SK-N-SH treated with all-trans-retinoic acid at 6 μM for 48 hours (cell line): Measurements from ENCODE around the gene TNFRSF1A.

Source experiments
- ATAC-seq: fragments of 200-7000 bp; cut with Tn5 transposase; 3 replicates; pipeline ENCODE4 v1.9.1; 2020; ENCODE audit warnings: mild to moderate bottlenecking, moderate library complexity
- ARNTL ChIP-seq: fragments of 450-650 bp; formaldehyde crosslinking; IDR thresholded peaks from 2 replicates; pipeline ENCODE4 v1.5.0; 2020; ENCODE audit warnings: low read depth, mild to moderate bottlenecking, moderate library complexity, borderline replicate concordance
- BACH2 ChIP-seq: fragments of 250-450 bp; sonication (Bioruptor Pico); IDR thresholded peaks from 2 replicates; pipeline ENCODE4 v1.9.0; 2021; ENCODE audit warnings: mild to moderate bottlenecking, borderline replicate concordance
- CSDC2 ChIP-seq: fragments of 250-450 bp; sonication (Bioruptor Pico); IDR thresholded peaks from 2 replicates; pipeline ENCODE4 v1.5.0; 2020; ENCODE audit warnings: mild to moderate bottlenecking, moderate library complexity
- ESRRG ChIP-seq: fragments of 250-450 bp; sonication (Bioruptor Pico); IDR thresholded peaks from 2 replicates; pipeline ENCODE4 v1.6.1; 2021; ENCODE audit warnings: mild to moderate bottlenecking
- GLIS3 ChIP-seq: fragments of 250-450 bp; sonication (Bioruptor Pico); IDR thresholded peaks from 2 replicates; pipeline ENCODE4 v1.5.0; 2020; ENCODE audit warnings: mild to moderate bottlenecking, moderate library complexity
- ISL1 ChIP-seq: fragments of 250-450 bp; sonication (Bioruptor Pico); IDR thresholded peaks from 2 replicates; pipeline ENCODE4 v2.1.2; 2022; ENCODE audit warnings: mild to moderate bottlenecking, moderate library complexity
- OSR1 ChIP-seq: fragments of 250-450 bp; sonication (Bioruptor Pico); IDR thresholded peaks from 2 replicates; pipeline ENCODE4 v1.8.0; 2022; ENCODE audit warnings: moderate library complexity, mild to moderate bottlenecking, inconsistent platforms
- PATZ1 ChIP-seq: fragments of 250-450 bp; sonication (Bioruptor Pico); IDR thresholded peaks from 2 replicates; pipeline ENCODE4 v1.8.0; 2020; ENCODE audit warnings: mild to moderate bottlenecking, moderate library complexity, borderline replicate concordance
- POU6F1 ChIP-seq: fragments of 250-450 bp; sonication (Bioruptor Pico); IDR thresholded peaks from 2 replicates; pipeline ENCODE4 v1.8.0; 2021; ENCODE audit warnings: low read depth, mild to moderate bottlenecking, moderate library complexity, borderline replicate concordance
- PPARA ChIP-seq: fragments of 250-450 bp; sonication (Bioruptor Pico); IDR thresholded peaks from 2 replicates; pipeline ENCODE4 v1.5.0; 2020; ENCODE audit warnings: mild to moderate bottlenecking, borderline replicate concordance
- RARB ChIP-seq: fragments of 250-450 bp; sonication (Bioruptor Pico); IDR thresholded peaks from 2 replicates; pipeline ENCODE4 v1.8.0; 2021; ENCODE audit warnings: mild to moderate bottlenecking, moderate library complexity
- SNAI2 ChIP-seq: fragments of 250-450 bp; sonication (Bioruptor Pico); IDR thresholded peaks from 2 replicates; pipeline ENCODE4 v1.5.0; 2020; ENCODE audit warnings: mild to moderate bottlenecking, moderate library complexity
- TCF4 ChIP-seq: fragments of 250-450 bp; sonication (Bioruptor Pico); IDR thresholded peaks from 2 replicates; pipeline ENCODE4 v1.8.0; 2021; ENCODE audit warnings: mild to moderate bottlenecking, moderate library complexity, borderline replicate concordance
- TOX ChIP-seq: fragments of 250-450 bp; sonication (Bioruptor Pico); IDR thresholded peaks from 2 replicates; pipeline ENCODE4 v1.8.0; 2021; ENCODE audit warnings: mild to moderate bottlenecking, moderate library complexity, borderline replicate concordance
- ZC3H10 ChIP-seq: fragments of 250-450 bp; sonication (Bioruptor Pico); IDR thresholded peaks from 2 replicates; pipeline ENCODE4 v1.5.1; 2021; ENCODE audit warnings: mild to moderate bottlenecking, moderate library complexity
- ZFP30 ChIP-seq: fragments of 450-650 bp; formaldehyde crosslinking; IDR thresholded peaks from 2 replicates; pipeline ENCODE4 v1.5.0; 2022; ENCODE audit warnings: mild to moderate bottlenecking, moderate library complexity
- ZNF565 ChIP-seq: fragments of 450-650 bp; formaldehyde crosslinking; conservative IDR thresholded peaks from 2 replicates; pipeline ENCODE4 v1.5.0; 2020; ENCODE audit warnings: low read depth, mild to moderate bottlenecking, moderate library complexity
- ZNF70 ChIP-seq: fragments of 450-650 bp; formaldehyde crosslinking; IDR thresholded peaks from 2 replicates; pipeline ENCODE4 v1.5.0; 2020; ENCODE audit warnings: mild to moderate bottlenecking, moderate library complexity
- ZNF8 ChIP-seq: fragments of 450-650 bp; formaldehyde crosslinking; IDR thresholded peaks from 2 replicates; pipeline ENCODE4 v1.5.0; 2020; ENCODE audit warnings: mild to moderate bottlenecking, moderate library complexity
- TF ChIP-seq, protein P1 (sequence below): fragments of 250-450 bp; sonication (Bioruptor Pico); IDR thresholded peaks from 2 replicates; pipeline ENCODE4 v1.5.1; 2021; ENCODE audit warnings: mild to moderate bottlenecking, moderate library complexity
- TF ChIP-seq, protein P2 (sequence below): fragments of 250-450 bp; sonication (Bioruptor Pico); IDR thresholded peaks from 2 replicates; pipeline ENCODE4 v1.5.1; 2020; ENCODE audit warnings: low read depth, mild to moderate bottlenecking, moderate library complexity
- TF ChIP-seq, protein P3 (sequence below): fragments of 250-450 bp; sonication (Bioruptor Pico); IDR thresholded peaks from 2 replicates; pipeline ENCODE4 v1.5.0; 2020; ENCODE audit warnings: mild to moderate bottlenecking, moderate library complexity

Gene TNFRSF1A

GRCh38 chr12:6333566-6333965, 8.3 kb downstream of the TNFRSF1A start:
- TF ChIP-seq SNAI2 (CRISPR knock-in tag), result no peak
- TF ChIP-seq ESRRG (CRISPR knock-in tag), result no peak
- TF ChIP-seq TOX (CRISPR knock-in tag), result no peak
- no peak for TF ChIP-seq OSR1
- TF ChIP-seq, protein P1, sequence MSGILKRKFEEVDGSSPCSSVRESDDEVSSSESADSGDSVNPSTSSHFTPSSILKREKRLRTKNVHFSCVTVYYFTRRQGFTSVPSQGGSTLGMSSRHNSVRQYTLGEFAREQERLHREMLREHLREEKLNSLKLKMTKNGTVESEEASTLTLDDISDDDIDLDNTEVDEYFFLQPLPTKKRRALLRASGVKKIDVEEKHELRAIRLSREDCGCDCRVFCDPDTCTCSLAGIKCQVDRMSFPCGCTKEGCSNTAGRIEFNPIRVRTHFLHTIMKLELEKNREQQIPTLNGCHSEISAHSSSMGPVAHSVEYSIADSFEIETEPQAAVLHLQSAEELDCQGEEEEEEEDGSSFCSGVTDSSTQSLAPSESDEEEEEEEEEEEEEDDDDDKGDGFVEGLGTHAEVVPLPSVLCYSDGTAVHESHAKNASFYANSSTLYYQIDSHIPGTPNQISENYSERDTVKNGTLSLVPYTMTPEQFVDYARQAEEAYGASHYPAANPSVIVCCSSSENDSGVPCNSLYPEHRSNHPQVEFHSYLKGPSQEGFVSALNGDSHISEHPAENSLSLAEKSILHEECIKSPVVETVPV (CRISPR knock-in tag), result no peak
- TF ChIP-seq, protein P2, sequence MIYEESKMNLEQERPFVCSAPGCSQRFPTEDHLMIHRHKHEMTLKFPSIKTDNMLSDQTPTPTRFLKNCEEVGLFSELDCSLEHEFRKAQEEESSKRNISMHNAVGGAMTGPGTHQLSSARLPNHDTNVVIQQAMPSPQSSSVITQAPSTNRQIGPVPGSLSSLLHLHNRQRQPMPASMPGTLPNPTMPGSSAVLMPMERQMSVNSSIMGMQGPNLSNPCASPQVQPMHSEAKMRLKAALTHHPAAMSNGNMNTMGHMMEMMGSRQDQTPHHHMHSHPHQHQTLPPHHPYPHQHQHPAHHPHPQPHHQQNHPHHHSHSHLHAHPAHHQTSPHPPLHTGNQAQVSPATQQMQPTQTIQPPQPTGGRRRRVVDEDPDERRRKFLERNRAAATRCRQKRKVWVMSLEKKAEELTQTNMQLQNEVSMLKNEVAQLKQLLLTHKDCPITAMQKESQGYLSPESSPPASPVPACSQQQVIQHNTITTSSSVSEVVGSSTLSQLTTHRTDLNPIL, result no peak
- no peak for TF ChIP-seq PATZ1 (CRISPR knock-in tag)
- TF ChIP-seq, all 23 proteins: peak for 0
- peak; percentile 5 for ATAC-seq

DNA sequence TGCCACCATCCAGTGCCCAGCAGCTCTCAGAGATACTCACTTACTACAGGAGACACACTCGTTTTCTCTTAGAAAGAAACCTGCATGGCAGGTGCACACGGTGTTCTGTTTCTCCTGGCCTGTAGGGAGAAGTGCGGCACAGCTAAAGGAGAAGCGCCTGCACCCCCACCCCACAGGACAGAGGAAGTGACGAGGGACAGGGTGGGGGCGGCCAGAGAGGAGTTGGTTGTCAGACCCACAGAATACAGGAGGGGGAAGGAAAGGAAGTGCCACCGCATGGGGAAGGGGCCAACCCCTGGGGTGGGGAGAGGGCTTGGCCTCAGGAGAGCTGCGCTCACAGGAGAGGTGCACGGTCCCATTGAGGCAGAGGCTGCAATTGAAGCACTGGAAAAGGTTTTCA, 8.8 kb downstream of the TNFRSF1A start:
- no peak for TF ChIP-seq CSDC2 (CRISPR knock-in tag)
- no peak for TF ChIP-seq TOX (CRISPR knock-in tag)
- no peak for TF ChIP-seq POU6F1
- TF ChIP-seq, protein P3, sequence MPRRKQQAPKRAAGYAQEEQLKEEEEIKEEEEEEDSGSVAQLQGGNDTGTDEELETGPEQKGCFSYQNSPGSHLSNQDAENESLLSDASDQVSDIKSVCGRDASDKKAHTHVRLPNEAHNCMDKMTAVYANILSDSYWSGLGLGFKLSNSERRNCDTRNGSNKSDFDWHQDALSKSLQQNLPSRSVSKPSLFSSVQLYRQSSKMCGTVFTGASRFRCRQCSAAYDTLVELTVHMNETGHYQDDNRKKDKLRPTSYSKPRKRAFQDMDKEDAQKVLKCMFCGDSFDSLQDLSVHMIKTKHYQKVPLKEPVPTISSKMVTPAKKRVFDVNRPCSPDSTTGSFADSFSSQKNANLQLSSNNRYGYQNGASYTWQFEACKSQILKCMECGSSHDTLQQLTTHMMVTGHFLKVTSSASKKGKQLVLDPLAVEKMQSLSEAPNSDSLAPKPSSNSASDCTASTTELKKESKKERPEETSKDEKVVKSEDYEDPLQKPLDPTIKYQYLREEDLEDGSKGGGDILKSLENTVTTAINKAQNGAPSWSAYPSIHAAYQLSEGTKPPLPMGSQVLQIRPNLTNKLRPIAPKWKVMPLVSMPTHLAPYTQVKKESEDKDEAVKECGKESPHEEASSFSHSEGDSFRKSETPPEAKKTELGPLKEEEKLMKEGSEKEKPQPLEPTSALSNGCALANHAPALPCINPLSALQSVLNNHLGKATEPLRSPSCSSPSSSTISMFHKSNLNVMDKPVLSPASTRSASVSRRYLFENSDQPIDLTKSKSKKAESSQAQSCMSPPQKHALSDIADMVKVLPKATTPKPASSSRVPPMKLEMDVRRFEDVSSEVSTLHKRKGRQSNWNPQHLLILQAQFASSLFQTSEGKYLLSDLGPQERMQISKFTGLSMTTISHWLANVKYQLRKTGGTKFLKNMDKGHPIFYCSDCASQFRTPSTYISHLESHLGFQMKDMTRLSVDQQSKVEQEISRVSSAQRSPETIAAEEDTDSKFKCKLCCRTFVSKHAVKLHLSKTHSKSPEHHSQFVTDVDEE, result no peak
- no peak for TF ChIP-seq ISL1 (CRISPR knock-in tag)
- no peak for TF ChIP-seq RARB
- TF ChIP-seq ZFP30 (CRISPR knock-in tag), result no peak
- TF ChIP-seq ZC3H10, result no peak
- no peak for TF ChIP-seq BACH2
- TF ChIP-seq OSR1, result no peak
- ATAC-seq, result no peak

DNA sequence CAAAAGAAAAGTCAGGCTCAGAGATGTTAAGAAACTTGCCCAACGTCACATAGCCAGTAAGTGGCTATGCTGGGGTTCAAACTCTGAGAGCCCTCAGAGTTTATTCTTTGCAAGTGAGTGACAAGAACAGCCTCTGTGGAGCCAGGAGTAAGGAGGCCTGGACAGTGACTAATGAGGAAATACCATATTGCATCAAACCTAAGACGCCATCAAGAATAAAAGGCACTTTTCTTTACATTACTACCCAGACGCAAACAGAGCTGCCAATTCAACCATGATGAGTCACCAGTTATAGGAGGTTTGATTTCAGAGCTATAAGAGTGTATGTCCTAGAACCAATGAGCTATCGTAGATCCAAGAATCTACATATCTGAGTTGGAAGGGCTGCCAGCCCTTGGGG, 9.4 kb downstream of the TNFRSF1A start:
- ATAC-seq, result peak; percentile 12
- TF ChIP-seq ESRRG (CRISPR knock-in tag), result no peak
- TF ChIP-seq ARNTL, result no peak
- TF ChIP-seq OSR1, result no peak
- TF ChIP-seq PATZ1 (CRISPR knock-in tag), result no peak
- TF ChIP-seq, protein P2, result no peak
- TF ChIP-seq RARB, result no peak
- TF ChIP-seq, protein P1 (CRISPR knock-in tag), result no peak
- TF ChIP-seq GLIS3 (CRISPR knock-in tag), result no peak
- TF ChIP-seq POU6F1, result no peak
- no peak for TF ChIP-seq ZNF565
- TF ChIP-seq PPARA, result no peak
- TF ChIP-seq BACH2, result no peak
- no peak for TF ChIP-seq ZNF8 (CRISPR knock-in tag)
- TF ChIP-seq TOX (CRISPR knock-in tag), result no peak
- TF ChIP-seq CSDC2 (CRISPR knock-in tag), result no peak
- TF ChIP-seq ZNF70 (CRISPR knock-in tag), result no peak
- no peak for TF ChIP-seq TCF4
